ENCODE results near the gene GAL3ST3.

DNA sequence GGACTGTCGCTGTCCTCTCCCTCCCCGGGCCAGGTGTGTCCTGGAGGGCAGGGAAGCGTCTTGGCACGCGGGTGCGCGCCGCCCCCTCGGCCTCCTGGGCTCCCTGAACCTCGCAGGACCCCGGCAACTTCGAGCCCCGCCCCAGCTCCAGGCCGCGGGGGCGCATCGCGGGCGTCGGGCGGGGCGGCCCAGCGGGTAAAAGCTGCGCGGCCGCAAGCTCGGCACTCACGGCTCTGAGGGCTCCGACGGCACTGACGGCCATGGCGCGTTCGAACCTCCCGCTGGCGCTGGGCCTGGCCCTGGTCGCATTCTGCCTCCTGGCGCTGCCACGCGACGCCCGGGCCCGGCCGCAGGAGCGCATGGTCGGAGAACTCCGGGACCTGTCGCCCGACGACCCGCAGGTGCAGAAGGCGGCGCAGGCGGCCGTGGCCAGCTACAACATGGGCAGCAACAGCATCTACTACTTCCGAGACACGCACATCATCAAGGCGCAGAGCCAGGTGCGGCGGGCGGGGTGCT is 37.1 kb downstream of the GAL3ST3 start, which contains the start of gene CST6:
- TF ChIP-seq, protein P1, sequence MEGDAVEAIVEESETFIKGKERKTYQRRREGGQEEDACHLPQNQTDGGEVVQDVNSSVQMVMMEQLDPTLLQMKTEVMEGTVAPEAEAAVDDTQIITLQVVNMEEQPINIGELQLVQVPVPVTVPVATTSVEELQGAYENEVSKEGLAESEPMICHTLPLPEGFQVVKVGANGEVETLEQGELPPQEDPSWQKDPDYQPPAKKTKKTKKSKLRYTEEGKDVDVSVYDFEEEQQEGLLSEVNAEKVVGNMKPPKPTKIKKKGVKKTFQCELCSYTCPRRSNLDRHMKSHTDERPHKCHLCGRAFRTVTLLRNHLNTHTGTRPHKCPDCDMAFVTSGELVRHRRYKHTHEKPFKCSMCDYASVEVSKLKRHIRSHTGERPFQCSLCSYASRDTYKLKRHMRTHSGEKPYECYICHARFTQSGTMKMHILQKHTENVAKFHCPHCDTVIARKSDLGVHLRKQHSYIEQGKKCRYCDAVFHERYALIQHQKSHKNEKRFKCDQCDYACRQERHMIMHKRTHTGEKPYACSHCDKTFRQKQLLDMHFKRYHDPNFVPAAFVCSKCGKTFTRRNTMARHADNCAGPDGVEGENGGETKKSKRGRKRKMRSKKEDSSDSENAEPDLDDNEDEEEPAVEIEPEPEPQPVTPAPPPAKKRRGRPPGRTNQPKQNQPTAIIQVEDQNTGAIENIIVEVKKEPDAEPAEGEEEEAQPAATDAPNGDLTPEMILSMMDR (IDR thresholded peaks at IDR 0.05; ENCODE audit: low read length) = no peak
- TF ChIP-seq EZH2 (optimal IDR thresholded peaks at IDR 0.05; ENCODE audit: low read depth, low read length) = no peak

Measured in MM.1S (cell line).